Right lobe of liver (tissue), 6 donors: ENCODE measurements around the gene CACNA1D. TPM values are rescaled to one million over a fixed set of nuclear protein-coding genes. Genes with fewer than 3 reads are reported as not detected.
"Not testable (repeated sequence)": the region's sequence is repeated elsewhere in the genome, so short reads cannot be mapped to it uniquely, and the experiment has no call there.

Experiments
- ATAC-seq, 4 donors: fragments of 200-7000 bp; cut with Tn5 transposase; one replicate each; pipeline ENCODE4 v1.9.1; 2020; ENCODE audit warnings: mild to moderate bottlenecking in 4 of 4, moderate library complexity in 4 of 4
- DNase-seq, 3 donors: peaks; one replicate each; pipeline ENCODE4 v3.0.0-alpha.2; 2020
- H3K27ac ChIP-seq, 3 donors: fragments of 200-600 bp; one replicate each; pipeline ENCODE4 v1.8.0; 2022
- H3K27me3 ChIP-seq, 2 donors: fragments of 200-600 bp; one replicate each; pipeline ENCODE4 v1.8.0; 2022
- H3K36me3 ChIP-seq, 4 donors: fragments of 200-600 bp; sonication (generic) in 1 of 4; one replicate each; pipeline versions ENCODE4 v1.5.1 to v1.8.0; 2017 to 2022; ENCODE audit warnings: control low read depth in 1 of 4
- H3K4me1 ChIP-seq, 4 donors: fragments of 200-600 bp; sonication (generic) in 1 of 4; one replicate each; pipeline versions ENCODE4 v1.5.1 to v1.8.0; 2017 to 2022; ENCODE audit warnings: control low read depth in 1 of 4
- H3K4me3 ChIP-seq, 3 donors: fragments of 200-600 bp; one replicate each; pipeline ENCODE4 v1.8.0; 2022
- H3K9me3 ChIP-seq, 4 donors: fragments of 200-600 bp; sonication (generic) in 1 of 4; one replicate each; pipeline versions ENCODE4 v1.5.1 to v1.8.0; 2017 to 2022; ENCODE audit warnings: control low read depth in 1 of 4
- POLR2A ChIP-seq: fragments of 450-650 bp; IDR thresholded peaks from one replicate; pipeline ENCODE4 v1.6.1; 2017; ENCODE audit warnings: antibody characterized with exemption, mild to moderate bottlenecking
- WGBS: methylation state at CpG from one replicate; pipeline ENCODE4 v1.1.6; 2018; ENCODE audit warnings: low coverage, low lambda C conversion rate; ENCODE audit not compliant: insufficient coverage; ENCODE audit errors: missing lambda C conversion rate; 5-methylcytosine and 5-hydroxymethylcytosine counted together
- intact Hi-C, 2 donors: fragments of 100-400 bp; cut with DNase I; formaldehyde crosslinking; loops; one replicate each; pipeline versions ENCODE4 v1.11.2 to v1.14.1; 2022
- total RNA-seq, 6 experiments: library from RNA; depleted of rRNA in 2 of 6; stranded (reverse); fragments of >200 nt in 2 of 6; fragmentation: NEBNext Ultra II Directional in 3 of 6; extraction: Animal tissue kit (Norgen Biotek cat#: 25700) in 3 of 6; gene quantifications; one replicate each; pipeline versions ENCODE4 v1.1.0 to v1.2.4, GENCODE V29; 2016 to 2023
- TF ChIP-seq, protein P1 (sequence below), 4 donors: fragments of 200-600 bp in 3 of 4; fragments of 450-650 bp in 1 of 4; IDR thresholded peaks; one replicate each; pipeline versions ENCODE4 v1.5.1 to v1.8.0; 2016 to 2022; ENCODE audit warnings: antibody characterized with exemption in 4 of 4, mild to moderate bottlenecking in 2 of 4
- donor health status: DM: no; HTN: yes; CAD: no.
- donor health status: DM: no; HTN: no; CAD: no.
- donor health status: DM: no; HTN: no; CAD: no.
- donor health status: DM: no; HTN: yes; CAD: no.
- donor health status: DM: no; HTN: yes; CAD: no.

The CACNA1D gene
- total RNA-seq, 6 experiments from 2014 or later, result 5.5 to 12.7 (median 9.3) TPM

DNA sequence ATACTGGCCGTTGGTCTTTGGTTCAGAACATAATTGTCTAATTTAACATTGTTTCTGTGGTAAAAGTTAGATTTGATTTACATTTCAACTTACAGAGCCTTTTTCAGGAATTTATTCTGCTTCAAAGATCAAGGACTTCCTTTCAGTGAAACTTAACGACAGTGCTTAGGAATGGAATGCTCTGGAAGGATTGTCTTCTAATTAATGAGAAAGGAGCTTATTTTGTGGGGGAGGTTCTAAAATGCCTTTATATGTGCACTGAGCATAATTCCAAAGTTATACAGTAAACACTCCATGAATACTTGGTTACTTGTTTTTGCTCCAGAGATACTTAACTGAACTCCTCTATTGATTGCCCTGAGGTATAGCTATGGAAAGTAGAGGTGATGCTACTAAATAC is 75.7 kb downstream of the CACNA1D start:
- Histone ChIP-seq H3K4me1 (no peaks in the 10 kb centered on the region), H3K27me3 (no peaks in the 10 kb centered on the region), H3K9me3 (no peaks in the 10 kb centered on the region), H3K27ac (no peak overlapping the region), H3K4me3 (no peak overlapping the region), H3K36me3 (no peaks in the 10 kb centered on the region)
- DNase-seq, result no peak
- TF ChIP-seq, protein P1, sequence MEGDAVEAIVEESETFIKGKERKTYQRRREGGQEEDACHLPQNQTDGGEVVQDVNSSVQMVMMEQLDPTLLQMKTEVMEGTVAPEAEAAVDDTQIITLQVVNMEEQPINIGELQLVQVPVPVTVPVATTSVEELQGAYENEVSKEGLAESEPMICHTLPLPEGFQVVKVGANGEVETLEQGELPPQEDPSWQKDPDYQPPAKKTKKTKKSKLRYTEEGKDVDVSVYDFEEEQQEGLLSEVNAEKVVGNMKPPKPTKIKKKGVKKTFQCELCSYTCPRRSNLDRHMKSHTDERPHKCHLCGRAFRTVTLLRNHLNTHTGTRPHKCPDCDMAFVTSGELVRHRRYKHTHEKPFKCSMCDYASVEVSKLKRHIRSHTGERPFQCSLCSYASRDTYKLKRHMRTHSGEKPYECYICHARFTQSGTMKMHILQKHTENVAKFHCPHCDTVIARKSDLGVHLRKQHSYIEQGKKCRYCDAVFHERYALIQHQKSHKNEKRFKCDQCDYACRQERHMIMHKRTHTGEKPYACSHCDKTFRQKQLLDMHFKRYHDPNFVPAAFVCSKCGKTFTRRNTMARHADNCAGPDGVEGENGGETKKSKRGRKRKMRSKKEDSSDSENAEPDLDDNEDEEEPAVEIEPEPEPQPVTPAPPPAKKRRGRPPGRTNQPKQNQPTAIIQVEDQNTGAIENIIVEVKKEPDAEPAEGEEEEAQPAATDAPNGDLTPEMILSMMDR (IDR thresholded peaks at IDR 0.05), result no peak
- no peak for TF ChIP-seq POLR2A
- ATAC-seq, result no peak
- WGBS, result 82% methylated on average over 2 of the region's 2 CpGs
- intact Hi-C loops, result no loop called here

DNA sequence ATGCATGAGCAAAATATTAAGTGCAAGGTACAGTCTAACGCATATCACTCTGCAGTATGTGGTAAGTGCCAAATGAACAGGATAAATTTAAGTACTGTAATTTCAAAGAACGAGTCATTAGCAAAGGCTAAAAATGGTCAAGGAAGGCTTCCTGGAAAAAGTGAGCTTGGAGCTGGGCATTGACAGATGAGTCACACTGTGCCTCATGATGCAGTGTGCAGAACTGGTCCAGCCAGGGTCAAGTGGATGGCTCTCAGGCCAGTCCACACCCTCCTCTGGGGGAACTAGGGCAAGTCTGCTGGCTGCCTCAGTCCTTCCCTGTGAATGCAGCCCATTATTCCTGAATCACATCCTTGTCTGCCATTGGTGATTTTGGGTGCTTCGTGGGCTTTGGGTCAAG is 76.3 kb downstream of the CACNA1D start:
- no peak for TF ChIP-seq POLR2A
- TF ChIP-seq, protein P1 (IDR thresholded peaks at IDR 0.05), result no peak
- 73% methylated on average over 3 of the region's 3 CpGs for WGBS
- no peaks in the 10 kb centered on the region for H3K4me1 ChIP-seq
- no peaks in the 10 kb centered on the region for H3K9me3 ChIP-seq
- intact Hi-C loops, result no loop called here
- no peaks in the 10 kb centered on the region for H3K36me3 ChIP-seq
- no peak overlapping the region for H3K4me3 ChIP-seq
- DNase-seq (peak in 1 of 3 donors; percentile 29), ATAC-seq (peak in 2 of 4 donors; percentile 25 to 89)
- no peak overlapping the region for H3K27ac ChIP-seq
- H3K27me3 ChIP-seq, result no peaks in the 10 kb centered on the region

DNA sequence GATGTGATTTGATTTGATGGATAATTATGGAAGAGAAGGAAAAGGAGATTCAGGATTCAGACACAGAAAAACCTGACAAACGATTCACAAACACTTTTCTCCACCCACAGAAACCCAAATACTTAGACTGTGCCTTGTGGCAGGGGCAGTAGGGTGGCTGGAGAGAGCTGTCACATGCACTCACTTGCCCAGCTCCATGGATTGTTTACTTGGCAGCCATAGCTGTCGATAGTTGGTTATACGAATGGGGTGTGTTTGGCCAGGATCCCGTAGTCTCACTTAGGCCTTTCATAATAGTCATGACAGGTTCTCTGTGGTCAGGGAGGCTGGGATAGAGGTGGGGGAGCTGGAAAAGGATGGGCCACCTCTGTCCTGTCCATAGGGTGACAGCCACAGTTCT is 76.9 kb downstream of the CACNA1D start:
- Histone ChIP-seq H3K27ac (no peak overlapping the region), H3K27me3 (no peaks in the 10 kb centered on the region), H3K4me1 (no peaks in the 10 kb centered on the region), H3K9me3 (no peaks in the 10 kb centered on the region), H3K36me3 (no peaks in the 10 kb centered on the region), H3K4me3 (no peak overlapping the region)
- DNase-seq (no peak), ATAC-seq (no peak)
- WGBS, result 72% methylated on average over 4 of the region's 4 CpGs
- intact Hi-C loops, result no loop called here
- no peak for TF ChIP-seq POLR2A
- TF ChIP-seq, protein P1 (IDR thresholded peaks at IDR 0.05), result no peak

DNA sequence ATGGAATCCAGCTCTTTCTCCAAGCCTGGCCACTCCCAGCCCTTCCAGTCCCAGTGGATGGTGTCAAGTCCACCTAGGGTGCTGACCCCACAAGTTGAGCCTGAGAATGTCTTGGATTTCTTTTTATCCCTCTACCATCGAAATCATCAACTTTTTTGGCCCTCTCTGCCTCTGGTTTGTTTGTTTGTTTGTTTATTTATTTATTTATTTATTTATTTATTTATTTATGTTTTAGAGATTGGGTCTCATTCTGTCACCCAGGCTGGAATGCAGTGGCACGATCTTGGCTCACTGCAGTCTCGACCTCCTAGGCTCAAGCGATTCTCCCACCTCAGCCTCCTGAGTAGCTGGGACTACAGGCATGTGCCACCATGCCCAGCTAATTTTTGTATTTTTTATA is 77.8 kb downstream of the CACNA1D start:
- H3K4me1 ChIP-seq, H3K9me3 ChIP-seq, intact Hi-C loops, DNase-seq, H3K27ac ChIP-seq, H3K27me3 ChIP-seq, H3K36me3 ChIP-seq, H3K4me3 ChIP-seq, ATAC-seq: not testable (repeated sequence)
- WGBS, result 83% methylated on average over 4 of the region's 4 CpGs

DNA sequence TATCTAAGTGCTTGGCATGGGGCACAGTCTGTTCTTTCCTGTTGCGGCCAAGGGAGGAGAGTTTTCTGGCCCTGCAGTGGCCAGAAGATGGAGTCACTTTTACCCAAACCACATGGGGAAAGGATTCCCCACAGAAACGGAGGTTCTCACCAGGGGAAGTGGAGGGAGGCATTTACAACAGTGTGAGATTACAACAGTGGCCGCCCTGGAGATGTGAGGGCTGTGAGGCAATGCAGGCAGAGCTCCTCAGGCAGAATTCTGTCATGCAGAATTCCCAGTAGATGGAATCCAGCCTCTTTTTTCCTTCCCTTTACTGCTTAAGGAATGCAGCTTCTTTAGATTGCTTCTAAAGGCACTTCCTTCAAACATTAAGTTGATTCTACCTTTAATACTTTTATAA is 83.1 kb downstream of the CACNA1D start:
- ATAC-seq (no peak), DNase-seq (no peak)
- 75% methylated on average over 2 of the region's 3 CpGs for WGBS
- intact Hi-C loops, result no loop called here
- H3K4me1 ChIP-seq, result no peaks in the 10 kb centered on the region
- H3K36me3 ChIP-seq, result no peaks in the 10 kb centered on the region
- H3K27ac ChIP-seq, result no peak overlapping the region
- H3K27me3 ChIP-seq, result no peaks in the 10 kb centered on the region
- H3K9me3 ChIP-seq, result no peaks in the 10 kb centered on the region
- TF ChIP-seq POLR2A, result no peak
- TF ChIP-seq, protein P1 (IDR thresholded peaks at IDR 0.05), result no peak
- H3K4me3 ChIP-seq, result no peak overlapping the region
